Small intestine (tissue), 7 donors: Measurements from ENCODE around the gene NDUFS6. TPM values are rescaled to one million over a fixed set of nuclear protein-coding genes. Genes with fewer than 3 reads are reported as not detected.

Source experiments
- DNase-seq, 2 donors: peaks; one replicate each; pipeline versions ENCODE4 v3.0.0 to v3.0.0-alpha.2; 2013
- FAIRE-seq: peaks from 2 replicates; lab custom pipeline; 2012; peaks lifted over from hg19 to GRCh38; lab: Jason Lieb, UNC
- H3K27ac ChIP-seq, 3 donors: one replicate each; pipeline ENCODE4 v1.5.1; 2013; ENCODE audit warnings: low read length in 2 of 3, mild to moderate bottlenecking in 2 of 3, control low read depth in 1 of 3, inconsistent platforms in 1 of 3, low read depth in 1 of 3, moderate library complexity in 1 of 3
- H3K27me3 ChIP-seq, 3 donors: one replicate each; pipeline ENCODE4 v1.6.1; 2013; ENCODE audit warnings: low read length in 3 of 3, inconsistent platforms in 1 of 3; ENCODE audit not compliant: control insufficient read depth in 3 of 3, insufficient read depth in 3 of 3
- H3K36me3 ChIP-seq, 3 donors: one replicate each; pipeline ENCODE4 v1.6.1; 2013; ENCODE audit warnings: low read length in 3 of 3, inconsistent platforms in 1 of 3, low read depth in 1 of 3, mild to moderate bottlenecking in 1 of 3, moderate library complexity in 1 of 3; ENCODE audit not compliant: control insufficient read depth in 3 of 3, insufficient read depth in 2 of 3
- H3K4me1 ChIP-seq, 3 donors: one replicate each; pipeline ENCODE4 v1.6.1; 2013; ENCODE audit warnings: low read length in 2 of 3, inconsistent platforms in 1 of 3, low read depth in 1 of 3, mild to moderate bottlenecking in 1 of 3, moderate library complexity in 1 of 3; ENCODE audit not compliant: control insufficient read depth in 3 of 3, insufficient read depth in 2 of 3
- H3K4me3 ChIP-seq, 3 donors: one replicate each; pipeline ENCODE4 v1.5.1; 2013; ENCODE audit warnings: low read length in 3 of 3, control low read depth in 1 of 3, inconsistent platforms in 1 of 3, low read depth in 1 of 3, mild to moderate bottlenecking in 1 of 3, moderate library complexity in 1 of 3
- H3K9me3 ChIP-seq, 2 donors: one replicate each; pipeline ENCODE4 v1.6.1; 2013; ENCODE audit warnings: low read depth in 1 of 2, low read length in 1 of 2; ENCODE audit not compliant: control insufficient read depth in 2 of 2, insufficient read depth in 1 of 2
- WGBS, 3 donors: extraction: QIAGEN DNeasy Blood & Tissue Kit; methylation state at CpG; one replicate each; pipeline ENCODE4 v1.1.7; 2013; 5-methylcytosine and 5-hydroxymethylcytosine counted together
- polyA plus RNA-seq, 4 donors: library from polyadenylated mRNA; stranded (reverse) in 3 of 4; unstranded in 1 of 4; fragments of 200-250 nt in 3 of 4; fragments of 120-200 nt in 1 of 4; gene quantifications; one replicate each; pipeline versions ENCODE4 v1.2.1 to v1.2.3, GENCODE V29; 2013
- donor health status: healthy with polysubstance abuse.
- donor health status: control.
- donor health status: control.
- donor health status: Bipolar disorder and iron deficiency.
- donor health status: healthy.

NDUFS6 gene
- polyA plus RNA-seq, 4 donors, result 48.3 to 151 (median 113) TPM

DNA sequence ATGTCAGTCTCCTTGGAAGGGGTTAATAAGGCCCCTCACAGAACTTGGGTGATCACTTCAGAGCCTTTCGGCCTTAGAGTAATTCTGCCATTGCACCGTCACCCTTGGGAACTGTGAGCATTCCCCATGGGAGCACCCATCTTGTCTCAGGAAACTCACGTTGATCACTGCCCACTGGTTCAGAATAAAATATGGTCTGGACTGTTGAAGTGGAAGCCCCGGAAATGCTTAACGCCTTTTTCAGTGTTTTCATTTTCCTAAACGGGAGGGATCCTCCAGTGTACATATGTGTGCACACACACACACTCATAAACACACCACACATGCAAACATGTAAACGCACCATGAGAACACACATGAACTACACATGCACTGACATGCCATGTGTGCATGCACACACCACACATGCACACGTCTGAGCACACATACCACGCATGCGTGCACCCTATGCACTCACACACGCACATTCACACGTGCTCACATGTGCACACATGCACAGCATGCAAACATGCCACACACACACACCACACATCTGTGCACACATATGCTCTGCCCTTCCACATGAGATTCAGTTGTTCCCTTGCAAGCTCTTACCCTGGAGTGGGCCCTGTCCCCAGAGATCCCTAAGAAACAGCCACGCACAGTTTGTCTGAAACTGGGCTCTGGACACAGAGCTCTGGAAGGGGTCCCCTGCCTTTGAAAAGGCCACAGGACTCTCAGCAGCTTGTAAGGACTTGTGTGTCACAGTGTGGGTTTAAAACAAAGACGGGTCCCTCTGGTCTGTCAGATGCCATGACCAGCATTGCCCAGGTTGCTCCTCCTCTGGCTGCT, 18.6 kb upstream of the NDUFS6 start:
- Histone ChIP-seq H3K27ac (no peak overlapping the region), H3K9me3 (no peaks in the 10 kb centered on the region), H3K4me1 (no peaks in the 10 kb centered on the region), H3K36me3 (no peaks in the 10 kb centered on the region), H3K4me3 (no peak overlapping the region), H3K27me3 (peaks cover 0 to 3% (median 0%) of the 10 kb centered on the region in 3 donors)
- 67 to 73% (median 68%) methylated on average over 14 of the region's 14 CpGs for WGBS, 3 donors
- no peak for DNase-seq
- no peak for FAIRE-seq

DNA sequence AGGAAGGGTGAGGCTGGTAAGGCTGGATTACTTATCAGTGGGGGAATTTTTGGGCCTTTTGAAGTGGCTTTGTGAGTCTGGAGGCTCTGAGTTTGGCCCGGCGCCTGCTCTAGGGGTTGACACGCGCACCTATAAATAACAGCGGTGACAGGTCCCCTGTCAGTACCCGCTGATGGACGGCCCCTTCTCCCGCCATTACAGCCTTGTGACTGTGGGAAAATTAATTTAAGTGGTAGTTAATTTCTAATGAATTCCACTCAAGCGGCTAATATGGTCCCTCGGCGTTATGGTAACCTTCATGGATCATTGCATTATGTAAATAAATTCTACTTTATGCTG, 18.0 kb upstream of the NDUFS6 start:
- 43 to 67% (median 54%) methylated on average over 11 of the region's 11 CpGs for WGBS, 3 donors
- Histone ChIP-seq H3K4me3 (no peak overlapping the region), H3K27ac (no peak overlapping the region), H3K4me1 (no peaks in the 10 kb centered on the region), H3K9me3 (no peaks in the 10 kb centered on the region), H3K36me3 (no peaks in the 10 kb centered on the region), H3K27me3 (peaks cover 0 to 3% (median 0%) of the 10 kb centered on the region in 3 donors)
- FAIRE-seq, result no peak
- DNase-seq, result no peak

DNA sequence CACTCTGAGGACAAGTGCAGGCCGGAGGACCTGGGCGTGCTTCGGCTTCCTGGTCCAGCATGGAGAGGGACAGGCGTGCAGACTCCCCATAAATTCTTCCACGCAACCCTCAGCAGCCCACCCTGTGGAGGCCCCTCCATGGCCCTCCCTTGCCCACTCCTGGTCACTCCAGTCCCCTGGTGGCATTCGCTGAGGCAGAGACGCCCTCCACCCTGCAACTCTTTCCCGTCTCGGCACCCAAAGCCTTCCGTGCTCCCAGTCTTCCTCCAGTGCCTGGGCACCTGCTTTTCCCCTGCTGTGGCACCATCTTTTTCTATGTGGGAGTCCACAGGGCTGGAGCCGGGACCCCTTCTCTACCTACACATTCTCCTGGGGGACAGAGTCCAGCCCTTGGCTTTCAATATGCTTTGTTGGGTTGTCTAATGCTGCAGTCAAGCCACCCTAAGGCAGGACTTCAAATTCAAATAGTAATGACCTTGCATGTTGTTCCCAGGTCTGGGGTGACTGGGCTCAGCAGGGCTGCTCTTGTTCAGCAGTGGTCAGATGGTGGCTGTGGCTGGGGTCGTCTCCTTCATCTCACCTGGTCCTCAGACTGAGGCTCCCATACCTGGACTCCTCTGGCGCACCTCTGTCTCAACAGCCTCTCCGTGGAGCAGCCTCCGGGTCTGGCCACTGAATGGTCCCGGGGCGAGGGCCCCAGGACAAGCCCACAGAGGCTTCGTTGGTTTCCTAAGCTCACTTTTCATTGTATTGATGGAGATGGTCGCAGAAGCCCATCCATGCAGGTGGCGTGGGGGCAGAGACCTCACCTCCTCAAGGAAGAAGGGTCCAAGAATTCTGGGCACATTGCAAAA, 16.8 kb upstream of the NDUFS6 start:
- Histone ChIP-seq H3K4me1 (no peaks in the 10 kb centered on the region), H3K36me3 (no peaks in the 10 kb centered on the region), H3K9me3 (no peaks in the 10 kb centered on the region), H3K27me3 (peaks cover 0 to 4% (median 3%) of the 10 kb centered on the region in 3 donors), H3K27ac (no peak overlapping the region), H3K4me3 (no peak overlapping the region)
- no peak for DNase-seq
- 85 to 89% (median 86%) methylated on average over 20 of the region's 20 CpGs for WGBS, 3 donors
- FAIRE-seq, result no peak

DNA sequence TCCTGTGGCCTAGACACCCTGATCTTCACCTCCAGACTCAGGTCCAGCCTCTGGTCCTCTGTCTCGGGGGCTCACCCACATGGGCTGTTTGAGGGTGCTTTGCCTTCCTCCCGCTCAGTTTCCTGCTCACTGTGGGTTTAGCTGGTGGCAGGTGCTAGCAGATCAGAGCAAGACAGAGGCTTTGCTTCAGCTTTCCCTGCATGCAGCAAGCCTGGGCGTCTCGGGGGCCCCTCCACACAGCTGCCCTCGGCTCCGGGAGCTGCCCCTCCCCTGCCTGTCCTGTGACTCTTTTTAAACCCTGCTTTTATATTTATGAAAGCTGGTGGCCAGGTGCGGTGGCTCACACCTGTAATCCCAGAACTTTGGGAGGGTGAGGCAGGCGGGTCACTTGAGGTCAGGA, 16.1 kb upstream of the NDUFS6 start:
- Histone ChIP-seq H3K36me3 (no peaks in the 10 kb centered on the region), H3K27ac (no peak overlapping the region), H3K4me3 (no peak overlapping the region), H3K9me3 (no peaks in the 10 kb centered on the region), H3K27me3 (peaks cover 0 to 4% (median 3%) of the 10 kb centered on the region in 3 donors), H3K4me1 (no peaks in the 10 kb centered on the region)
- DNase-seq, result no peak
- WGBS, 3 donors, result 59 to 67% (median 61%) methylated on average over 8 of the region's 8 CpGs
- no peak for FAIRE-seq

DNA sequence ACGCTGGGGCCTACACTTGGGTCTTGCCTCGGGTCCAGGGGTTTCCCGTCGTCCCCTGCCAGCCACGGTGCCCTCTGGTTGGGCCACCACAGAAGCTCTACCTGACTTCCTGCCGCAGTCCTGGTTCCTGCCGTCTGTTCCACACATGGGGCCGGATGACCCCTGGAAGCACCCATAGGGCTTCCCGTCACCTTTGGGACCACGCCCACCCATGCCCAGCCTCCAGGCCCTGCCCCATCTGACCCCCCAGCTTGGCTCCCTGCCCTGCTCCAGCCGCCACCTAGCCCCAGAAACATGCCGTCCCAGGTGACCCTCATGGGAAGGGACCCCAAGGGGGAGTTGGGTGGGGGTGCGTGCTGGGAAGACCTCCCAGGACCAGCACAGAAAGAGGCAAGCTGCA, 15.2 kb upstream of the NDUFS6 start:
- FAIRE-seq (no peak), DNase-seq (no peak)
- Histone ChIP-seq H3K36me3 (no peaks in the 10 kb centered on the region), H3K27ac (no peak overlapping the region), H3K4me1 (no peaks in the 10 kb centered on the region), H3K4me3 (no peak overlapping the region), H3K9me3 (no peaks in the 10 kb centered on the region), H3K27me3 (peaks cover 0 to 4% (median 3%) of the 10 kb centered on the region in 3 donors)
- 82 to 92% (median 89%) methylated on average over 13 of the region's 13 CpGs for WGBS, 3 donors

DNA sequence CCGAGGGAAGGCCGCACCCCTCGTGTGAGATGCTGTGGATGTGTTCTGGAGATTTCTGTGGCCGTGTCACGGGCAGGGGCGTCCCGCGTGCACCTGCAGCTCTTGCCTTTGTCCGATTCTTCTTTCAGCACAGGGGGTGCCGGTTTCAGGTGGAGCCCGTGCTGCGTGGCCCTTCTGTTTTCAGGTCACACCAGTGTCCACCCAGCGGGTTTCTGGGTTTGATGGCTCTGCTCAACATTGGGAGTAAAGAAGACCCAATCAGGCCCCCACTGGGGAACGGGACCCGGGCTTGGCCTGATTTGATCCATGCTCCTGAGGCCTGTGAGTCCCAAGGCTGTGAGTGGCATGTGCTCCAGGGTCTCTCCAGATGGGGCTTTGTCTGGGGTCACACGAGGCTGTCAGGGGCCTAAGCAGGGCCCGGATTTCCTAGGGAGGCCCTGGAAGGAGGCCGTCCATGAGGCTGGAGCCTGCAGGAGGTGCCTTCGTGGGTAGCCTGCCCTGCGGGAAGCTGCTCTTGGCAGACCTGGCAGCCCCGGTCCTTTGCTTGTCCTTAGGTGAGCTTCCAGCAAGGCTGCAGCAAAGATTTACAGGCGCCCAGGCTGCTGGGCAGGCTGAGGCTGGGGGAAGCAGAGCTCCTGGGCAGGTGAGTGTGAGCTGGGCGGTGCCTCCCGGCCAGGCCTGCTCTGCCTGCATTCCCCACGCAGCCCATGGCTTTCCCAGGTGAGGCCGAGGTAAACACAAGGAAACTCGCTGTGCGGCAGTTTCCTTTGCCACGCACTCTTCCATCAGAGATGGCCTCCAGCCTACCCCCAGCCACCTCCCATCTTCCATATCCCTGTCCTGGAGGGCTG, 14.4 kb upstream of the NDUFS6 start:
- Histone ChIP-seq H3K27ac (no peak overlapping the region), H3K4me1 (no peaks in the 10 kb centered on the region), H3K9me3 (no peaks in the 10 kb centered on the region), H3K4me3 (no peak overlapping the region), H3K27me3 (peaks cover 0 to 4% (median 3%) of the 10 kb centered on the region in 3 donors), H3K36me3 (no peaks in the 10 kb centered on the region)
- DNase-seq (no peak), FAIRE-seq (no peak)
- WGBS, 3 donors, result 85 to 91% (median 87%) methylated on average over 28 to 29 of the region's 29 CpGs

DNA sequence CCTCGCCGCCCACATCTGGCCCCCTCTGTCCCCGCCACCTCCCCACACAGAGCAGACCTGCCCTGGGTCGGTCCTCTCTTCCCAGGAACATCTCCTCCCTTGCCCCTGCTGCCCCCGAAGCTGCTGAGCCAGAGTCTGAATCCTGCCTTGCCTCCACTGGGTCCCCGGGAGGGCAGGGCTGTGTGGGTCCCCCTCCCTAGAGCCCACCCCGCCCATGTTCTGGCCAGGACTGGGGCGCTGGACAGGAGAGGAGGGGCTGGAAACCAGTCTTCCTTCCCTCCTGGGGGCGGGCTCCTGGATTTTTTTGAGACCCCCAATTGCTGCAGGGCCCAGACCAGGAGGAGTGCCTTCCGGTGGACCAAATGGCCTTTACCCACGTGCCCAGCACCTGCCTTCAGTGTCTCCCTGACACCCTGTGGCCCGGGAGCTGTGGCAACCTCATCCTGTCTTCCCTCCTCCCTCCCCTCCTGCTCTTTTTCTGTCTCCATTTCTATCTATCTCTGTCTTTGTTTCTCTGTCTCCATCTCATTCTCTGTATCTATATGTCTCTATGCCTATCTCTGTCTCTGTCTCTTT, 13.6 kb upstream of the NDUFS6 start:
- no peak overlapping the region for H3K4me3 ChIP-seq
- H3K27me3 ChIP-seq, result peaks cover 0 to 4% (median 3%) of the 10 kb centered on the region in 3 donors
- no peak for FAIRE-seq

More for the DNA sequence above, 13.6 kb upstream of the NDUFS6 start:
- H3K9me3 ChIP-seq, result no peaks in the 10 kb centered on the region
- no peak overlapping the region for H3K27ac ChIP-seq
- WGBS, 3 donors, result 61 to 89% (median 81%) methylated on average over 6 to 12 of the region's 12 CpGs
- H3K4me1 ChIP-seq, result no peaks in the 10 kb centered on the region
- no peaks in the 10 kb centered on the region for H3K36me3 ChIP-seq
- DNase-seq, result no peak
